HG03108 (cell line): ENCODE results near the gene POLE2.
"Not testable (repeated sequence)": the region's sequence is repeated elsewhere in the genome, so short reads cannot be mapped to it uniquely, and the experiment has no call there.

Experiments used
- ATAC-seq: cut with Tn5 transposase; IDR thresholded peaks from one replicate; pipeline ENCODE4 v1.9.1; 2021; ENCODE audit warnings: moderate library complexity; ENCODE audit not compliant: unreplicated experiment

Gene POLE2

GRCh38 chr14:49687942-49688700 is at the start of gene POLE2:
TSS of gene POLE2 (minus strand) at chr14:49688214. CDS start at chr14:49688203, 11 bp downstream.
- ATAC-seq, result peak; percentile 88

- ATAC-seq, result not testable (repeated sequence)
Measured at GRCh38 chr14:49735669-49736068, 47.7 kb upstream of the POLE2 start.

GRCh38 chr14:49733836-49734235 is 45.8 kb upstream of the POLE2 start:
- no peak for ATAC-seq

DNA sequence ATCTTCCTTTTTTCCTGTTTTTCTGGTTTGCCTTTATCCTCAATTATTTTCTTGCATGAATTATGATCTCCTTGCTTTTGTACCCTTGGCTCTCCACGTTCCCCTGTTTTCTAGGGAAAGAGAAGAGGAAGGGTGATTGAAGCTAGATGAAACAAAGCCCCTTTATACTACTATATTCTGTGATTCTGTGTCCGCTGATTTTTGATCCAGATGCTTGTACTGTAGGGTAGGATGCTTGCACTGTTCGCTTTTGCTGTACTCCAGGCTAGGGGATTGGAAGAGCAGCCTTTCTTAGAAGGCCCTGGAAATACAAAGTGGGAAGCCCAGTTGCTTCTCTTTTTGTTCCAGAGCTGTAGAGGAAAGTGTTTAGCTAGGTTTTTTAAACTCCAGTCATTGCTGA is 44.9 kb upstream of the POLE2 start:
- no peak for ATAC-seq

GRCh38 chr14:49727171-49727570 is 39.2 kb upstream of the POLE2 start:
- no peak for ATAC-seq

GRCh38 chr14:49721733-49722435 is 33.9 kb upstream of the POLE2 start:
- ATAC-seq, result not testable (repeated sequence)

GRCh38 chr14:49720744-49721143 is 32.7 kb upstream of the POLE2 start:
- no peak for ATAC-seq

- not testable (repeated sequence) for ATAC-seq
Measured at GRCh38 chr14:49710993-49711392, 23.0 kb upstream of the POLE2 start.

- ATAC-seq, result not testable (repeated sequence)
Measured at GRCh38 chr14:49704471-49704870, 16.5 kb upstream of the POLE2 start.

GRCh38 chr14:49703965-49704364 is 16.0 kb upstream of the POLE2 start:
- ATAC-seq, result no peak

- ATAC-seq, result no peak
Measured at GRCh38 chr14:49702725-49703124, 14.7 kb upstream of the POLE2 start.

DNA sequence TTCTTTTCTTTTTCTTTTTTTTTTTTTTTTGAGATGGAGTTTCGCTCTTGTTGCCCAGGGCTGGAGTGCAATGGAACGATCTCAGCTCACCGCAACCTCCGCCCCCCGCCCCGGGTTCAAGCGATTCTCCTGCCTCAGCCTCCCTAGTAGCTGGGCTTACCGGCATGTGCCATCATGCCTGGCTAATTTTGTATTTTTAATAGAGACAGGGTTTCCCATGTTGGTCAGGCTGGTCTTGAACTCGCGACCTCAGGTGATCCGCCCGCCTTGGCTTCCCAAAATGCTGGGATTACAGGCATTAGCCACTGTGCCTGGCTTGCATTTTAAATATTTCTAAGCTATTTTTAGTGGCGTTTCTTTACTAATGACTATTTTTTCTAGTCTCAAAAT is 5.7 kb upstream of the POLE2 start:
- ATAC-seq, result not testable (repeated sequence)

GRCh38 chr14:49692811-49693734 is 5.1 kb upstream of the POLE2 start, which contains the start of gene KLHDC1:
TSS of gene KLHDC1 (plus strand) at chr14:49693120. CDS start at chr14:49693195, 75 bp downstream.
- ATAC-seq, result peak; percentile 53

- no peak for ATAC-seq
Measured at GRCh38 chr14:49692193-49692757, 4.3 kb upstream of the POLE2 start.

DNA sequence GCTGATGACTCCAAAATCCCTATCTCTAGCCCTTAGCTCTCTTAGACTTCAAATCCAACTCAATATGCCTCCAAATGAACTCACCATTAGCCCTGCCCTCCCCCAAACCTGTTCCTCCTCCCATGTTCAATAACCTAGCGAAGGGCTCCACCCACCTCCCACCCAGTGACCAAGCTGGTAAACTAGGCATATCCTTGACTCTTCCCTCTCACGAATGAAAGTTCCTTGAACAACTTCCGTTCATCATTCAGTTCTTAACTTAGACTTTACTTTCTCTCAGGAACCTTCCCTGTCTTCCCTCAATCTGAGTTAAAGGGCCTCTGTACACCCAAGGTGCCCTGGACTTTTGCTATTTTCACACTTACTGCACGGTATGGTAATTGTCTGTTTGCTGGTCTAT is 3.0 kb upstream of the POLE2 start:
- no peak for ATAC-seq

DNA sequence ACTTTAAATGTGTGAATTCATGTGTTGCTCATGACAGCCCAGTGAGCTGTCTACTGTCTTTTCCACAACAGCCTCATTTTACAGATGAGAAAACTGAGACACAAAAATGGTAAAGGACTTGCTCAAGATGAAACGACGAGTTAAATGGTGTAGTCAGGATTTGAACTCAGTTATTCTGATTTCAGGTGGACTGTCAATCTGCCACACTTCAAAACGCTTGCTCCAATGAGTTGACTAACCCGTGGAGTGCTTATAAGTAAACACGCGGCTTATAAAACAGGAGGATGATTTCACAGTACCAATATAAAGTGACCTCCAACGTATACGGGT is 652 bp upstream of the POLE2 start:
- ATAC-seq, result no peak

DNA sequence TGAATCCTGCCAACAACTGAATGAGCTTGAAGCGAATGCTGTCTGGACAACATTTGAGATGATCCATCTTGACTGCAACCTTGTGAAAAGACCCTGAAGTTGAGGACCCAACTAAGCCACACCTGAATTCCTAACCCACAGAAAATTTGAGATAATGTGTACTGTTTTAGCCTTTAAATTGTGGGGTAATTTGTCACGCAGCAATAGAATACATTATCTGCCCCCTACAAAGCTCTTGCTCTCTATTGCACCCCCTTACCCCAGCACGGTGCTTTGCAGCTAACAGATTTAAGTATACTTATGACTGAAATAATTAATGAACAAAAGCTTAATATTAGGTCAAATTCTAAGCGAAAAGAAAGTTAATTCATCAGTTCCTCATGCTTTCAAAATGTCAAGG is 1.6 kb downstream of the POLE2 start:
- no peak for ATAC-seq

DNA sequence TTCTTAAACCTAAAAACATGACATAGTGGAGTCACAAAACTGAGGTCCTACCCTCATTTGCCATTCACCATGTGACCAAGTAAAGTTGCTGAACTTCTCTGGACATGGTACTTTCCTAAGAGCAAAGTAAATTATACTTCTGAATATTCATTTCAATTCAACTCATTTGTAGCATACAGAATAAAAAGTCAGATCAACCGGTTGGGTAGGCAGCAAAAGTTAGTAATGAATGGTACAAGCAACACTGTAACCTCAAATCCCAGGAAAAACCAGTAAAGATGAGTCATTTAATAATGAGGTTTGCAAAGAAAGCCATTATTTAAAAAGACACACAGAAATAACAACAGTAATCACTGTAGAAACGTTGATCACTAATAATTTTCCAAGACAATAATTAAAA is 8.7 kb downstream of the POLE2 start:
- no peak for ATAC-seq

DNA sequence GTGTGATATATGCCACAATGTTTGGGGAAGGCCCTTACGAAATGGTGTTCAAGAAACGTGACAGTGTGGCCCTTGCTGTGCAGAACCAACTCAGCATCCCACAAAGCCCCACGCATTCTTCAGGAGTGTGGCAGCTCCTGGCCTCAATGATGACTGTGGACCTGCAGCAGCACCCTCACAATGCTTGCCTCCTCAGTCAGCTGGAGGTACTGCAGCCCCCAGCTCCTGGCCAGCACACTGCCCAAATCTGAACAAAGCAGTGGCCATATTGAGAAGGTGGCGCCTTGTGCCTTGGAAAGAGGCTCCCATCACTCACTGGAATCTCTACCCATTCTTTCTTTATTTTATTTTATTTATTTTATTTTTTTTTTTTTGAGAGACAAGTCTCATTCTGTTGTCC is 10.4 kb downstream of the POLE2 start:
- ATAC-seq, result no peak

- ATAC-seq, result no peak
Measured at GRCh38 chr14:49673586-49673985, 14.4 kb downstream of the POLE2 start.

- ATAC-seq, result no peak
Measured at GRCh38 chr14:49670475-49670874, 17.5 kb downstream of the POLE2 start.
